ENCODE results near the gene CDKAL1. TPM values are rescaled to one million over a fixed set of nuclear protein-coding genes. Genes with fewer than 3 reads are reported as not detected.

CDKAL1 gene
- total RNA-seq, 4 donors from 2014 or later, result 10.3 to 11.2 (median 10.5) TPM

DNA sequence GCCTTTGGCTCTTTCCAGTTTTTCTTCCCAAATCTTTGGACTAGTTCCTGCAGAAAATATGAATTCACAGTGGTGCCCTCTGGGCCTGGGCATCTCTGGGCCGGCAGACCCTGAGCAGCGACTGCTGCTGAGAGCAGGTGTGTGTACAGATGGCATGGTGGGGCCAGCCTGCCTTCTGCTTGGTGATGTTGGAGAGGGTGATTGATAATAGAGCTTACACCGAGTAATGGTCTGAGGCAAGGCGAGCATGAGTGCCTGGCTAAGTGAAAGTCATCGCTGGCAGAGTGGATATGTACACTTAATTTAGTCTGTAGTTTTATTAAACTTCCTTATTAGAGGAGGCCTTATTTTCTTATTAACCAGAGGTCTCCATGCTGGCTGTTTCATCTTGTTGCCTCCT lies 156.9 kb downstream of the CDKAL1 start:
- Histone ChIP-seq H3K4me3 (no peak overlapping the region), H3K27ac (replicated peaks in 1 of 4) (no peak overlapping the region), H3K9me3 (no peaks in the 10 kb centered on the region), H3K27me3 (no peaks in the 10 kb centered on the region), H3K36me3 (no peaks in the 10 kb centered on the region), H3K4me1 (peaks cover 0 to 5% (median 0%) of the 10 kb centered on the region in 4 donors)
- TF ChIP-seq, protein P1, sequence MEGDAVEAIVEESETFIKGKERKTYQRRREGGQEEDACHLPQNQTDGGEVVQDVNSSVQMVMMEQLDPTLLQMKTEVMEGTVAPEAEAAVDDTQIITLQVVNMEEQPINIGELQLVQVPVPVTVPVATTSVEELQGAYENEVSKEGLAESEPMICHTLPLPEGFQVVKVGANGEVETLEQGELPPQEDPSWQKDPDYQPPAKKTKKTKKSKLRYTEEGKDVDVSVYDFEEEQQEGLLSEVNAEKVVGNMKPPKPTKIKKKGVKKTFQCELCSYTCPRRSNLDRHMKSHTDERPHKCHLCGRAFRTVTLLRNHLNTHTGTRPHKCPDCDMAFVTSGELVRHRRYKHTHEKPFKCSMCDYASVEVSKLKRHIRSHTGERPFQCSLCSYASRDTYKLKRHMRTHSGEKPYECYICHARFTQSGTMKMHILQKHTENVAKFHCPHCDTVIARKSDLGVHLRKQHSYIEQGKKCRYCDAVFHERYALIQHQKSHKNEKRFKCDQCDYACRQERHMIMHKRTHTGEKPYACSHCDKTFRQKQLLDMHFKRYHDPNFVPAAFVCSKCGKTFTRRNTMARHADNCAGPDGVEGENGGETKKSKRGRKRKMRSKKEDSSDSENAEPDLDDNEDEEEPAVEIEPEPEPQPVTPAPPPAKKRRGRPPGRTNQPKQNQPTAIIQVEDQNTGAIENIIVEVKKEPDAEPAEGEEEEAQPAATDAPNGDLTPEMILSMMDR (IDR thresholded peaks at IDR 0.05), result no peak
- TF ChIP-seq POLR2AphosphoS5 (IDR thresholded peaks at IDR 0.05) (no peak), EP300 (IDR thresholded peaks at IDR 0.05) (no peak), POLR2A (IDR thresholded peaks at IDR 0.05; ENCODE audit: low read depth) (no peak)
- no peak for DNase-seq (ENCODE audit: extremely low spot score)
- WGBS, result 96% methylated on average over 5 of the region's 5 CpGs
- intact Hi-C loops (cut with DNase I), result no loop called here

DNA sequence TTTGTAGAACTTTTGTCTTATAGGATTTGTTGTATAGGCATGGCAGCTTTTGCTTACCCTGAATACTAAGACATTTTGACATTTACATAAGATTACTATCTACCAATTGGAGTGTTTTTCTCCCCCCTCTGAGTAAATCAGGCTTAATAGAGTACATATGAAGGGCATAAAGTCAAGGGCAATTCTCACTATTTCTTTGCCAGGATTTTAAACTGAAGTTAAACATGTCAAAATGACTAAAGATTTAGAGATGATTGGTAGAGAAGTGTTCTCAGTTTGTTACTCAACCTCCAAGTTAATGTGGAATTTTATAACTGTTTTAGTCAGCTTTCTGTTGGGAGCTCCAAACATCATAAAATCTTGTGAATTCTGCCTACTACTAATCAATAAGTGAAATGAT lies 157.8 kb downstream of the CDKAL1 start:
- intact Hi-C loops (cut with DNase I), result no loop called here
- no peak for DNase-seq (ENCODE audit: extremely low spot score)
- no peak overlapping the region for H3K4me3 ChIP-seq
- no peaks in the 10 kb centered on the region for H3K27me3 ChIP-seq
- no peaks in the 10 kb centered on the region for H3K9me3 ChIP-seq
- H3K4me1 ChIP-seq, result peaks cover 0 to 5% (median 0%) of the 10 kb centered on the region in 4 donors
- H3K36me3 ChIP-seq, result no peaks in the 10 kb centered on the region
- H3K27ac ChIP-seq (replicated peaks in 1 of 4), result no peak overlapping the region
- TF ChIP-seq, protein P1 (IDR thresholded peaks at IDR 0.05), result no peak

- Histone ChIP-seq H3K36me3 (no peaks in the 10 kb centered on the region), H3K27ac (replicated peaks in 1 of 4) (no peak overlapping the region), H3K9me3 (no peaks in the 10 kb centered on the region), H3K4me1 (peaks cover 0 to 5% (median 0%) of the 10 kb centered on the region in 4 donors), H3K4me3 (no peak overlapping the region), H3K27me3 (no peaks in the 10 kb centered on the region)
- intact Hi-C loops (cut with DNase I), result no loop called here
- WGBS, result 74% methylated on average over 4 of the region's 4 CpGs
- TF ChIP-seq POLR2A (IDR thresholded peaks at IDR 0.05; ENCODE audit: low read depth), result no peak
- TF ChIP-seq, protein P1 (IDR thresholded peaks at IDR 0.05), result no peak
- no peak for TF ChIP-seq POLR2AphosphoS5 (IDR thresholded peaks at IDR 0.05)
- TF ChIP-seq EP300 (IDR thresholded peaks at IDR 0.05), result no peak
- DNase-seq (ENCODE audit: extremely low spot score), result no peak
Observed at GRCh38 chr6:20693466-20694063, 159.3 kb downstream of the CDKAL1 start.

DNA sequence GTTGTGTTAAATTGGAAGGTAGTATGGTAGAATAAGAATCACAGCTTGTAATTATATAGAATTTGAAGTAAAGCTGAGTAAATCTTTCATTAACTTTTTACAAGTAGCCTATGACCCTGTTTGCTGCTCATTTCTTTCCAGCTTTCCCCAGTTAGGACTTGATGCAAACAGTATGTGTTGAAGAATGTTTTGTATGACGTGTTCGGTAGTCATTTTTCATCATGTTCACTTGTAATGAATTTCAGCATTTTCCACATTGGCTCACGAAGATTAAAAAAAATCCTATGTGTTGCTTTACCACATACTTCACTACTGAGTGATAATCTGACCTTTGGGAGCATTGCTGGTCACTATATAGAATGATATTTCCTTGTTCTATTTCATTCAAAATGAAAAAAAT lies 162.4 kb downstream of the CDKAL1 start:
- no peak overlapping the region for H3K4me3 ChIP-seq
- TF ChIP-seq EP300 (IDR thresholded peaks at IDR 0.05) (no peak), POLR2A (IDR thresholded peaks at IDR 0.05; ENCODE audit: low read depth) (no peak), POLR2AphosphoS5 (IDR thresholded peaks at IDR 0.05) (no peak)
- TF ChIP-seq, protein P1 (IDR thresholded peaks at IDR 0.05), result no peak
- H3K27me3 ChIP-seq, result no peaks in the 10 kb centered on the region
- no peaks in the 10 kb centered on the region for H3K36me3 ChIP-seq
- H3K4me1 ChIP-seq, result peaks cover 0 to 5% (median 0%) of the 10 kb centered on the region in 4 donors
- H3K9me3 ChIP-seq, result no peaks in the 10 kb centered on the region
- 86% methylated on average over 3 of the region's 3 CpGs for WGBS
- intact Hi-C loops (cut with DNase I), result no loop called here
- no peak for DNase-seq (ENCODE audit: extremely low spot score)
- no peak overlapping the region for H3K27ac ChIP-seq (replicated peaks in 1 of 4)

DNA sequence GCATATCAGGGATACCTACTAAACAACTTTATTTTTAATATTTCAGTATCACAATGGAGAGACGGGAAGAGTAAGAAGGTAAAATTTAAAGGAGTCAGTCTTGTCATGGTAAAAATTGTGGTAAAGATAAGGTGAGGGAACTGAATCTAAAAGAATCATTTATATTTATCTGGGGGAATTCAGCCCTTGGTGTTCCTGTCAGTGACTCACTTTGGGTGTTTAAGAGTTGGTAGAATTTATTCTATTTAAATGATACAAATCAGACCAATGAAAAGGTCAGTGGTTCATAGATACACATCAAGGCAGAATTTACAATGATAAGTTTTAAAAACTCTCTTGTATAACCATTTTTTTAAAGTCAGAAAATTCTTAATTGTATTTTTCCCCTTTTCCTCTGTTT lies 164.4 kb downstream of the CDKAL1 start:
- WGBS, result 96% methylated on average over 1 of the region's 1 CpG
- Histone ChIP-seq H3K36me3 (no peaks in the 10 kb centered on the region), H3K4me3 (no peak overlapping the region), H3K4me1 (no peaks in the 10 kb centered on the region), H3K27me3 (no peaks in the 10 kb centered on the region), H3K9me3 (no peaks in the 10 kb centered on the region), H3K27ac (replicated peaks in 1 of 4) (no peak overlapping the region)
- no peak for DNase-seq (ENCODE audit: extremely low spot score)
- TF ChIP-seq, protein P1 (IDR thresholded peaks at IDR 0.05), result no peak
- TF ChIP-seq POLR2AphosphoS5 (IDR thresholded peaks at IDR 0.05) (no peak), POLR2A (IDR thresholded peaks at IDR 0.05; ENCODE audit: low read depth) (no peak), EP300 (IDR thresholded peaks at IDR 0.05) (no peak)
- intact Hi-C loops (cut with DNase I), result no loop called here

All from esophagus muscularis mucosa (tissue), 4 donors.